Activated naive CD8-positive, alpha-beta T cell treated with anti-CD3 and anti-CD28 coated beads for 36 hours (primary cell): ENCODE results near the gene CD247. TPM values are rescaled to one million over a fixed set of nuclear protein-coding genes. Genes with fewer than 3 reads are reported as not detected.
A peak's percentile ranks its signal among the peaks of the same experiment; 100 is the strongest.
"Not testable (repeated sequence)": the region's sequence is repeated elsewhere in the genome, so short reads cannot be mapped to it uniquely, and the experiment has no call there.

ENCODE experiments used
- DNase-seq: peaks from one replicate; pipeline ENCODE4 v3.0.0; 2021
- H3K27ac Mint-ChIP-seq: one replicate; pipeline ENCODE4 v1.8.0; 2022; ENCODE audit warnings: mild to moderate bottlenecking, moderate library complexity, mixed read lengths
- H3K27me3 Mint-ChIP-seq: one replicate; pipeline ENCODE4 v1.8.0; 2022; ENCODE audit warnings: mild to moderate bottlenecking, mixed read lengths
- H3K36me3 Mint-ChIP-seq: one replicate; pipeline ENCODE4 v1.8.0; 2021; ENCODE audit warnings: mild to moderate bottlenecking, mixed read lengths
- H3K4me1 Mint-ChIP-seq: one replicate; pipeline ENCODE4 v1.8.0; 2021; ENCODE audit warnings: mixed read lengths
- H3K4me3 Mint-ChIP-seq: one replicate; pipeline ENCODE4 v1.8.0; 2022; ENCODE audit warnings: mild to moderate bottlenecking, moderate library complexity, mixed read lengths
- H3K9me3 Mint-ChIP-seq: one replicate; pipeline ENCODE4 v1.8.0; 2022; ENCODE audit warnings: mixed read lengths
- total RNA-seq, 2 experiments: library from RNA; stranded (reverse); gene quantifications; one replicate each; pipeline ENCODE4 v1.2.3, GENCODE V29; 2021

Gene CD247
- 100 to 1,000 TPM; 166 TPM for total RNA-seq

GRCh38 chr1:167518331-167518700, at the start of gene CD247:
CD247 (minus strand) TSS chr1:167518529; CDS start chr1:167518465, 64 bp downstream.
- H3K4me1 Mint-ChIP-seq = peaks cover 20% of the 10 kb centered on the region
- H3K27ac Mint-ChIP-seq = peak within 1 kb of the TSS; percentile 99
- no peaks in the 10 kb centered on the region for H3K9me3 Mint-ChIP-seq
- peak within 1 kb of the TSS; percentile 93 for H3K4me3 Mint-ChIP-seq
- peaks cover 47% of the 10 kb centered on the region for H3K36me3 Mint-ChIP-seq
- peak; percentile 72 for DNase-seq
- H3K27me3 Mint-ChIP-seq = no peaks in the 10 kb centered on the region

- H3K27ac Mint-ChIP-seq = no peak overlapping the region
- H3K36me3 Mint-ChIP-seq = no peaks in the 10 kb centered on the region
- DNase-seq = no peak
- no peaks in the 10 kb centered on the region for H3K4me1 Mint-ChIP-seq
- peaks cover 7% of the 10 kb centered on the region for H3K27me3 Mint-ChIP-seq
- H3K9me3 Mint-ChIP-seq = no peaks in the 10 kb centered on the region
- no peak overlapping the region for H3K4me3 Mint-ChIP-seq
Observed at GRCh38 chr1:167567663-167568062, 49.3 kb upstream of the CD247 start.

- no peak overlapping the region for H3K4me3 Mint-ChIP-seq
- H3K4me1 Mint-ChIP-seq = no peaks in the 10 kb centered on the region
- no peaks in the 10 kb centered on the region for H3K36me3 Mint-ChIP-seq
- DNase-seq = no peak
- peaks cover 4% of the 10 kb centered on the region for H3K27me3 Mint-ChIP-seq
- H3K9me3 Mint-ChIP-seq = no peaks in the 10 kb centered on the region
- H3K27ac Mint-ChIP-seq = no peak overlapping the region
Observed at GRCh38 chr1:167566766-167567165, 48.4 kb upstream of the CD247 start.

DNA sequence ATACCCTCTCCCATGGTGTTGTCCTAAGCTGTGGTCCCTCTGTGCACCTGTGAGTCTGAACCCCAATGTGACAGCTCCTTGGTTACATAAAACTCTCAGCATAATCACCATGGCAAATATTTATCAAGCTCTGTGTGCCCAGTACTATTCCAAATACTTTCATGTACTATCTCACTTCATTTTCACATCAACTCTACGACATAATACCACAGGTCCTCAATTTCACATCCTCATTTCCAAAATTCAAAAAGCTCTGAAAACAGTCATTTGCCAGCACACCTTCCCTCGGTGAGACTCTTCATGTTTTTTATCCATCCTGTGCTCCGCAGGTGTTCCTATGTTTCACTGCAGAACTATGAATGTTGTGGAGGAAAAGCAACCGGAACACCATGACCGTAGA, 47.6 kb upstream of the CD247 start:
- H3K9me3 Mint-ChIP-seq = no peaks in the 10 kb centered on the region
- no peak overlapping the region for H3K4me3 Mint-ChIP-seq
- H3K27ac Mint-ChIP-seq = no peak overlapping the region
- no peaks in the 10 kb centered on the region for H3K36me3 Mint-ChIP-seq
- DNase-seq = no peak
- H3K4me1 Mint-ChIP-seq = peaks cover 2% of the 10 kb centered on the region
- no peaks in the 10 kb centered on the region for H3K27me3 Mint-ChIP-seq

DNA sequence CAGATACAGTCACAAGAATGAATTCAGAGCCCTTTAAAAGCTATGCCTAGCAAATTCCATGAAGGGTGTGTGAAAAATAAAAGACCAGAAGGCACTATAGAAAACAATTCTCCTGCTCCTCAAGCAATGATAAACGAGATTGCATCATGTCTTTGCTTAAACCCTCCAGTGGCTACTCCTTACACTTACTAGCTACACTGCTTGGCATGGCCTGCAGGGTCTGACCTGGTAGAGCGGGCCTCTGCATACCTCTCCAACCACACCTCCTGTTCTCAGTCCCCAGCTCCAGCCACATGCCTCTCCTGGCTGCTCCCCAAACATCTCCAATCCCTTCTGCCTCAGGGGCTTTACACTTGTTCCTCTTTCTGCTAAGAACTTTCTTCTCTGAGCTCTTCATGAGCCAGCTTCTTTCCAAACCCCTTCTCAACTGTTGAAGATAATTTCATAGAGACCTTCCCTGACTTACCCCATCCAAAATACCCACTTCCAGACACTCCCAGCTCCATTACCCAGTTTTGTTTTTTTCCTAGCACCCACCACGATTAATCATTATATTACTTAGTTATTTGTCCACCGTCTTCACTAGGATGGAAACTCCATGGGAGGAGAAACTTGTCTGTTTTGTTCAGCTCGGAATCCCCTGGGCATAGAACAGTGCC, 46.4 kb upstream of the CD247 start:
- Mint-ChIP-seq H3K4me3 (no peak overlapping the region), H3K9me3 (no peaks in the 10 kb centered on the region), H3K27ac (peak overlapping the region; percentile 0), H3K36me3 (no peaks in the 10 kb centered on the region), H3K27me3 (no peaks in the 10 kb centered on the region), H3K4me1 (peaks cover 2% of the 10 kb centered on the region)
- DNase-seq = no peak

DNA sequence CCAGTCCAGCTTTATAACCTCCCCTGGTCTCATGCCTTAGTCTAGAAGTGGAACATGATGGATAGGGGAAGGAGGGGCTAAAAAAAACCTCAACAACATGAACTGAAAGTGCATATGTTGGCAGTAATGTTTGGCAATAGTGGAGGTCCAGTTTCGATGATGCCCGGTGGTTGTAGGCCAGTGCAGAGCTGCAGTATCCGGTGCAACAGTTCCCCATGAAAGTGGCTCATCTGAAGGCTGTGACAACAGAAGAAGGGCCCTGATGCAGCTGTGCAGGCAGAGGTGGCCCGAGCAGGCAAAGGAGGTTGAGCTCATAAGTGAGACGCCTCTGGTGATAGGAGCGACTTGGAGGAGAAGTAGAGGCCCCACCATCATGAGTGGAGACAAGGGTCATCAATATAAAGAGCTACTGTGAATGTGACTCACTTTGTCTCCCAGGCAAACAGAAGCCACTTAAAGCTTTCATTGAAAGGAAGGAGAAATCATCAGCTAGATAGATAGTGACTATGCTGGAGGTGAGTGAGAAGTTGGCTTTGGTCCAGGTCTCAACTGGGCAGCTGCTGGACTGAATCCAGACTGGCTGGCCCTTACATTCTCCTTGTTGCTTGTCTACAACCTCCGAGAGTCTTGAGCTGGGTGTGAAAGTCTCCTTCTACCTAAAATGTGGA, 45.4 kb upstream of the CD247 start:
- Mint-ChIP-seq H3K4me1 (peaks cover 2% of the 10 kb centered on the region), H3K36me3 (no peaks in the 10 kb centered on the region), H3K27ac (peak overlapping the region; percentile 47), H3K9me3 (no peaks in the 10 kb centered on the region), H3K4me3 (no peak overlapping the region), H3K27me3 (no peaks in the 10 kb centered on the region)
- no peak for DNase-seq

DNA sequence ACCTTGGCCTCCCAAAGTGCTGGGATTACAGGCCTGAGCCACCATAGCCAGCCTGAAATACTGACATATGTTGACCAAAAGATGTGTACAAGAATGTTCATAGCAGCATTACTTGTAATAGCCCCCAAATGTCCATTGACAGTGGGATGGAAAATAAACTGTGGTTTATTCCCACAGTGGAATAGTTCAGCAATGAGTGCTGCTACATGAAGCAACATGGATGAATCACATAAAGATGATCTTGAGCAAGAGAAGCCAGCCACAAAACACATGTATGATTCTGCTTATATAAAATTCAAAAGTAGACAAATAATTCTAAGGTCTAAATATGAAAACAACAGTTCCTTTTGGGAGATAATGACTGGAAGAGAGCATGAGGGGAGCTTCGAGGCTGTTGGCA, 44.4 kb upstream of the CD247 start:
- Mint-ChIP-seq H3K9me3 (no peaks in the 10 kb centered on the region), H3K36me3 (no peaks in the 10 kb centered on the region), H3K4me1 (peaks cover 2% of the 10 kb centered on the region), H3K27ac (no peak overlapping the region), H3K4me3 (no peak overlapping the region), H3K27me3 (no peaks in the 10 kb centered on the region)
- no peak for DNase-seq

GRCh38 chr1:167561753-167562152, 43.4 kb upstream of the CD247 start:
- Mint-ChIP-seq H3K36me3 (no peaks in the 10 kb centered on the region), H3K9me3 (no peaks in the 10 kb centered on the region), H3K4me3 (no peak overlapping the region), H3K27me3 (no peaks in the 10 kb centered on the region), H3K27ac (no peak overlapping the region), H3K4me1 (peaks cover 2% of the 10 kb centered on the region)
- no peak for DNase-seq

DNA sequence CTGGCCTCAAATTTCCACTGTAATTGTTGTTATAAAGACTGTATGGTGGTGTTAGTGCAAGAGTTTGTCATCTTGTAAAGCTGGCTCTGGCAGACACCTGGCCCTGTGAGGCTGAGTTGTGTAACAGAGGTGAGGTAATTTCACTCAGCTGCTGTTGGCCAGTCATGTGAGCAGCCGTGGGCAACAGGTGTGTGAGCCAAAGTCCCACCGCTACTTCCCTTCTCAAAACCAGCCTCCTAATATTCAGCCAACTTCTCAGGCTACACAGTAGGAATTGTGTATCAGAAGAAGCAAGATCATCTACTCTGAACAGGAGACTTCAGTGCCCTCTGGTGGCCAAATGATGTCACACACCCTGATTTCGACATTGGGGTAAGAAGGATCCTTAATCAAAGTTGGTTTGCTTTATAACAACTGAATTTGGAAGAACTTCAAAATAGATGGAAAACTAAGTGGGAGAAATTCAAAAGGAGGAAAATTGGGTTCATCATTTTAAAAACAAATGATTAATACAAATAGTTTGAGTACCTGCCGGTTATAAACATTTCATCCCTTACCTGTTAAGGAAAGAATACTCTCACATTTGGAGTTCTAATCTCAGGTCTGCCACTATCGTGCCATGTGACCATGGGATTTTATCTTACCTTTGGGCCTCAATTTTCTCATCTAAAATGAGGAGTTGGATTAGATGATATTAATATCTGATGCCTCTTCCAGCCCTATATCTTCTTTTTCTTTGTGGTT, 37.8 kb upstream of the CD247 start:
- peak; percentile 59 for DNase-seq
- H3K4me1 Mint-ChIP-seq = peaks cover 20% of the 10 kb centered on the region
- no peaks in the 10 kb centered on the region for H3K9me3 Mint-ChIP-seq
- no peaks in the 10 kb centered on the region for H3K36me3 Mint-ChIP-seq
- H3K27ac Mint-ChIP-seq = no peak overlapping the region
- no peaks in the 10 kb centered on the region for H3K27me3 Mint-ChIP-seq
- no peak overlapping the region for H3K4me3 Mint-ChIP-seq

- peaks cover 25% of the 10 kb centered on the region for H3K4me1 Mint-ChIP-seq
- not testable (repeated sequence) for H3K9me3 Mint-ChIP-seq, DNase-seq, H3K36me3 Mint-ChIP-seq, H3K27me3 Mint-ChIP-seq, H3K4me3 Mint-ChIP-seq, H3K27ac Mint-ChIP-seq
Observed at GRCh38 chr1:167555072-167555471, 36.7 kb upstream of the CD247 start.

- peak overlapping the region; percentile 3 for H3K27ac Mint-ChIP-seq
- no peaks in the 10 kb centered on the region for H3K9me3 Mint-ChIP-seq
Observed at GRCh38 chr1:167554028-167554779, 35.9 kb upstream of the CD247 start.

GRCh38 chr1:167553136-167554027, 35.1 kb upstream of the CD247 start, which contains the start of gene CREG1:
CREG1 (minus strand) TSS chr1:167553762.
- Mint-ChIP-seq H3K27me3 (no peaks in the 10 kb centered on the region), H3K27ac (peak within 1 kb of the TSS; percentile 3), H3K4me3 (peak within 1 kb of the TSS; percentile 87), H3K9me3 (no peaks in the 10 kb centered on the region), H3K4me1 (peaks cover 25% of the 10 kb centered on the region), H3K36me3 (no peaks in the 10 kb centered on the region)
- DNase-seq = peak; percentile 93

More at GRCh38 chr1:167554028-167554779, 35.9 kb upstream of the CD247 start:
- no peak for DNase-seq
- peaks cover 25% of the 10 kb centered on the region for H3K4me1 Mint-ChIP-seq
- no peaks in the 10 kb centered on the region for H3K27me3 Mint-ChIP-seq
- peak overlapping the region; percentile 87 for H3K4me3 Mint-ChIP-seq
- no peaks in the 10 kb centered on the region for H3K36me3 Mint-ChIP-seq

- Mint-ChIP-seq H3K36me3 (no peaks in the 10 kb centered on the region), H3K4me1 (peaks cover 28% of the 10 kb centered on the region), H3K27me3 (no peaks in the 10 kb centered on the region), H3K27ac (no peak overlapping the region), H3K9me3 (no peaks in the 10 kb centered on the region), H3K4me3 (no peak overlapping the region)
- DNase-seq = no peak
Observed at GRCh38 chr1:167551362-167551761, 33.0 kb upstream of the CD247 start.
